HepG2 (cell line): ENCODE measurements around the gene HMX1. TPM values are rescaled to one million over a fixed set of nuclear protein-coding genes. Genes with fewer than 3 reads are reported as not detected.

ENCODE experiments used
- ATAC-seq: fragments of 200-7000 bp; cut with Tn5 transposase; 3 replicates; pipeline ENCODE4 v1.9.1; 2020; ENCODE audit warnings: mild to moderate bottlenecking, moderate library complexity
- BruUV-seq: library from RNA; stranded (reverse); fragments of 400-500 nt; replicated peaks from 2 replicates; lab custom pipeline; 2021; lab: Mats Ljungman, UMichigan
- CTCF ChIA-PET: fragments of 300-600 bp; formaldehyde crosslinking; extraction: SDS; loops from one replicate; lab custom pipeline; 2021; ENCODE audit warnings: low total read pairs, inconsistent platforms, low intra/inter-chr PET ratio; lab: Yijun Ruan, JAX
- POLR2A ChIA-PET: fragments of 350-600 bp; sonication (Branson Sonifier 250); formaldehyde crosslinking; loops from one replicate; lab custom pipeline; 2020; ENCODE audit warnings: antibody characterized with exemption, inconsistent platforms; lab: Yijun Ruan, JAX
- DNase-seq: peaks from one replicate; pipeline ENCODE4 v3.0.0-alpha.2; 2015; ENCODE audit warnings: low spot score
- FAIRE-seq: peaks from 3 replicates; lab custom pipeline; 2011; peaks lifted over from hg19 to GRCh38; lab: Jason Lieb, UNC
- H2AFZ ChIP-seq: one replicate; pipeline ENCODE4 v1.6.1; 2011; ENCODE audit warnings: low read length, inconsistent platforms
- H3K27ac ChIP-seq: fragments of 300-600 bp; 3 replicates; pipeline ENCODE4 v1.8.0; 2011; ENCODE audit warnings: mixed run types, mild to moderate bottlenecking, mixed read lengths, low read length, inconsistent platforms; ENCODE audit not compliant: insufficient read depth; ENCODE audit errors: extremely low read length
- H3K27me3 ChIP-seq, 2 experiments: fragments of 200-600 bp in 1 of 2; 2 replicates in 1 of 2; 3 replicates in 1 of 2; pipeline versions ENCODE4 v1.6.0 to v1.8.0; 2011; ENCODE audit warnings: low read length in 2 of 2, mild to moderate bottlenecking in 2 of 2, moderate library complexity in 2 of 2, inconsistent platforms in 1 of 2; ENCODE audit not compliant: insufficient read depth in 2 of 2, control insufficient read depth in 1 of 2
- H3K36me3 ChIP-seq, 2 experiments: fragments of 200-600 bp in 1 of 2; replicated peaks in 1 of 2; 2 replicates in 1 of 2; 3 replicates in 1 of 2; pipeline versions ENCODE4 v1.5.1 to v1.8.0; 2011; ENCODE audit warnings: low read length in 2 of 2, inconsistent platforms in 1 of 2; ENCODE audit not compliant: insufficient read depth in 2 of 2, control insufficient read depth in 1 of 2
- H3K4me1 ChIP-seq: 2 replicates; pipeline ENCODE4 v1.5.1; 2012; ENCODE audit warnings: low read length, inconsistent platforms; ENCODE audit not compliant: insufficient read depth
- H3K4me2 ChIP-seq: 2 replicates; pipeline ENCODE4 v1.6.0; 2011; ENCODE audit warnings: low read depth, low read length, inconsistent platforms
- H3K4me3 ChIP-seq, 3 experiments: fragments of 200-600 bp in 1 of 3; sonication (generic), shearing (Covaris generic) in 1 of 3; replicated peaks in 1 of 3; 2 replicates each; pipeline ENCODE4 v1.5.1; 2011 to 2016; ENCODE audit warnings: low read length in 3 of 3, inconsistent platforms in 2 of 3, low read depth in 2 of 3, mild to moderate bottlenecking in 2 of 3, control low read depth in 1 of 3, mixed read lengths in 1 of 3; ENCODE audit not compliant: insufficient read depth in 1 of 3
- H3K79me2 ChIP-seq: one replicate; pipeline ENCODE4 v1.6.1; 2011; ENCODE audit warnings: low read length, inconsistent platforms; ENCODE audit not compliant: insufficient read depth
- H3K9ac ChIP-seq: 2 replicates; pipeline ENCODE4 v1.6.0; 2011; ENCODE audit warnings: mild to moderate bottlenecking, low read depth, low read length, inconsistent platforms; ENCODE audit not compliant: insufficient read depth
- H3K9me3 ChIP-seq: 2 replicates; pipeline ENCODE4 v1.5.1; 2012; ENCODE audit warnings: mild to moderate bottlenecking, low read length
- H4K20me1 ChIP-seq: 2 replicates; pipeline ENCODE4 v1.6.0; 2011; ENCODE audit warnings: inconsistent platforms, mild to moderate bottlenecking, low read length, moderate library complexity; ENCODE audit not compliant: insufficient read depth
- RNF219 ChIP-seq: sonication (generic); formaldehyde crosslinking; IDR thresholded peaks from 2 replicates; pipeline ENCODE4 v1.5.0; 2020; ENCODE audit warnings: mild to moderate bottlenecking, missing genetic modification reagents
- STAT6 ChIP-seq: sonication (generic); formaldehyde crosslinking; IDR thresholded peaks from 2 replicates; pipeline ENCODE4 v1.4.0; 2020; ENCODE audit warnings: missing genetic modification reagents, mild to moderate bottlenecking, borderline replicate concordance
- ZFP90 ChIP-seq: sonication (generic); formaldehyde crosslinking; IDR thresholded peaks from 2 replicates; pipeline ENCODE4 v1.8.0; 2022; ENCODE audit warnings: missing genetic modification reagents, mild to moderate bottlenecking, inconsistent platforms, borderline replicate concordance
- ZNF501 ChIP-seq: sonication (generic); formaldehyde crosslinking; IDR thresholded peaks from 2 replicates; pipeline ENCODE4 v1.5.1; 2020; ENCODE audit warnings: mild to moderate bottlenecking, moderate library complexity, missing genetic modification reagents
- ZNF703 ChIP-seq: sonication (generic); formaldehyde crosslinking; IDR thresholded peaks from 2 replicates; pipeline ENCODE4 v1.5.1; 2020; ENCODE audit warnings: missing genetic modification reagents, mild to moderate bottlenecking, moderate library complexity, borderline replicate concordance
- ZNF761 ChIP-seq: sonication (generic); formaldehyde crosslinking; conservative IDR thresholded peaks from 2 replicates; pipeline ENCODE4 v1.4.0; 2020; ENCODE audit warnings: mild to moderate bottlenecking, missing genetic modification reagents
- WGBS: methylation state at CpG from one replicate; pipeline ENCODE4 v1.1.6; 2017; ENCODE audit warnings: low lambda C conversion rate; 5-methylcytosine and 5-hydroxymethylcytosine counted together
- in situ Hi-C: cut with HindIII; loops from 2 replicates; pipeline ENCODE4 v1.10.0; 2017; ENCODE audit warnings: low pct_unique_long_range_greater_than_20kb; ENCODE audit not compliant: extremely low pct_ligation_motif_present
- intact Hi-C: fragments of 100-400 bp; cut with micrococcal nuclease; formaldehyde crosslinking; loops from one replicate; pipeline ENCODE4 v1.10.0; 2022; ENCODE audit not compliant: unreplicated experiment
- polyA plus RNA-seq, 8 experiments: library from polyadenylated mRNA; depleted of rRNA in 3 of 8; stranded (reverse) in 7 of 8; unstranded in 1 of 8; fragments of >200 nt; fragmentation: Illumina TruSeq in 4 of 8; extraction: Trizol in 4 of 8; gene quantifications; 2 replicates each; pipeline versions ENCODE4 v1.2.1 to v1.2.3, GENCODE V29; 2011 to 2016; ENCODE audit warnings: low read depth in 4 of 8, missing spikeins in 1 of 8, mixed read lengths in 1 of 8; ENCODE audit not compliant: insufficient read depth in 1 of 8
- total RNA-seq, 5 experiments: library from RNA; depleted of rRNA; stranded (reverse); fragments of >200 nt; fragmentation: Illumina TruSeq; extraction: Trizol; gene quantifications; 2 replicates each; pipeline ENCODE4 v1.2.3, GENCODE V29; 2016; ENCODE audit warnings: low read depth in 1 of 5

The HMX1 gene
- total and polyA plus RNA-seq, 2 of the 13 experiments (the other 11 are each of a cell fraction or from before 2014, with no cell fraction given), result not detected

- CTCF ChIA-PET, result no interaction called here
- no peak overlapping the region for H3K9ac ChIP-seq
- H2AFZ ChIP-seq, result no peak overlapping the region
- peaks cover 13 to 90% of the 10 kb centered on the region in 2 experiments; a peak in 4 of 5 replicates for H3K27me3 ChIP-seq
- in situ Hi-C loops, result no loop called here
- H3K36me3 ChIP-seq, result no peaks in the 10 kb centered on the region
- intact Hi-C loops, result no loop called here
- FAIRE-seq, result no peak
- TF ChIP-seq ZNF703 (CRISPR knock-in tag), result no peak
- TF ChIP-seq RNF219 (CRISPR knock-in tag), result no peak
- TF ChIP-seq ZNF501 (CRISPR knock-in tag), result no peak
- no peak for TF ChIP-seq STAT6 (CRISPR knock-in tag)
- TF ChIP-seq ZNF761 (CRISPR knock-in tag), result no peak
- no peak for TF ChIP-seq ZFP90 (CRISPR knock-in tag)
- no peak for ATAC-seq
- no peak overlapping the region for H3K27ac ChIP-seq
- H3K4me1 ChIP-seq, result no peaks in the 10 kb centered on the region
- H3K4me3 ChIP-seq, result no peak overlapping the region
- H3K79me2 ChIP-seq, result no peaks in the 10 kb centered on the region
- H3K9me3 ChIP-seq, result no peaks in the 10 kb centered on the region
- POLR2A ChIA-PET, result no interaction called here
- no peak for DNase-seq
- no peaks in the 10 kb centered on the region for H4K20me1 ChIP-seq
- BruUV-seq, result no TSS peak
- no peak overlapping the region for H3K4me2 ChIP-seq
- 9% methylated on average over 6 of the region's 19 CpGs for WGBS
These were observed 12.9 kb downstream of the HMX1 start for GRCh38 chr4:8858701-8859210.
